GM12873 (cell line): ENCODE measurements around the gene PROX2.

Source experiments
- CTCF ChIP-seq: IDR thresholded peaks from 2 replicates; pipeline ENCODE4 v1.5.1; 2012; ENCODE audit warnings: low read depth, mild to moderate bottlenecking, moderate library complexity, low read length, control low read depth; ENCODE audit not compliant: insufficient read depth; ENCODE audit errors: missing control alignments

PROX2 gene

GRCh38 chr14:74898694-74899093 is 22.7 kb upstream of the PROX2 start:
- TF ChIP-seq CTCF = no peak

- no peak for TF ChIP-seq CTCF
Observed at GRCh38 chr14:74898083-74898482, 22.1 kb upstream of the PROX2 start.

GRCh38 chr14:74897642-74898041 is 21.7 kb upstream of the PROX2 start:
- TF ChIP-seq CTCF = no peak

GRCh38 chr14:74896400-74896799 is 20.5 kb upstream of the PROX2 start:
- TF ChIP-seq CTCF = no peak

- TF ChIP-seq CTCF = no peak
Observed at GRCh38 chr14:74893614-74894091, 17.7 kb upstream of the PROX2 start.

- TF ChIP-seq CTCF = no peak
Observed at GRCh38 chr14:74892745-74893144, 16.8 kb upstream of the PROX2 start.

GRCh38 chr14:74891870-74892269 is 15.9 kb upstream of the PROX2 start:
- no peak for TF ChIP-seq CTCF

- no peak for TF ChIP-seq CTCF
Observed at GRCh38 chr14:74890262-74890661, 14.3 kb upstream of the PROX2 start.
